GM18499 (cell line): ENCODE measurements around the gene TMEM208.

Experiments used
- ATAC-seq: cut with Tn5 transposase; IDR thresholded peaks from one replicate; pipeline ENCODE4 v1.9.1; 2021; ENCODE audit warnings: moderate number of reproducible peaks; ENCODE audit not compliant: insufficient read depth, unreplicated experiment

Gene TMEM208

DNA sequence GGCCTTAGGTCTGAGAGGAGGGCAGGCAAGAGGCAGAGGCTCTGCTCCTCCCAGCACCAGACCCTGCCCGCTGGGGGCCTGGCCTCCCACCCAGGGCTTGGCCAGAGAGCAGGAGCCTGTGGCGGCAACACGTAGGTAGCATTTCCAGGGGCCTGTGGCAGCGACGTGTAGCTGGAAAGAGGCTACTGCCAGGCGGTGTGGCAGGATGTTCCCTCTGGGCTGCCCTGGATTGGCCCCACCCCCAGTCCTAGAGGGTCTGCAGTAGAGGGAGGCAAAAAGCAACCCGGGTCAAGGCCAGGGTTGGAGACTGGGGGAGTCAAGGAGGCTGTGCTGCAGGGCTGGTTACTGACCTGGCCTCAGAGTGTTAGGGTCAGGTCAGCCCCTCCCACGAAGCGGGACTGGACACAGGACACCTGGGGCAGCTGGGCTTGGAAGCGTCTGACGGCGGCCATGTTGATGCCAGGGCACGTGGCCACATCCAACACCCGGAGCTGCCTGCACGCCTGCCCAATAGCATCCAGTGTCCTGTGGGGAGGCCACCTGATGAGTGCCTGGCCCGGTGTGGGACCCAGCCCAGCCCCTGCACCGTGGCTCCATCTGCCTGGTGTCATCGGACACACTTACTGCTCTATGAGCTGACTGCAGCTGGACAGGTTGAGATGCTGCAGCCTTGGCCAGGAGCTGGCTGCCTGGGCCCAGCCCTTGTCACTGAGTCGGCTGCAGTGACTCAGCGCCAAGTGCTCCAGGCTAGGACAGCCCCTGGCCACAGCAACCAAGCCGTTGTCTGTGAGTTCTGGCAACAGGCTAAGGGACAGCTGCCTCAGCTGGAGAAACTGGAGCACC is 19.5 kb upstream of the TMEM208 start:
- ATAC-seq = no peak

DNA sequence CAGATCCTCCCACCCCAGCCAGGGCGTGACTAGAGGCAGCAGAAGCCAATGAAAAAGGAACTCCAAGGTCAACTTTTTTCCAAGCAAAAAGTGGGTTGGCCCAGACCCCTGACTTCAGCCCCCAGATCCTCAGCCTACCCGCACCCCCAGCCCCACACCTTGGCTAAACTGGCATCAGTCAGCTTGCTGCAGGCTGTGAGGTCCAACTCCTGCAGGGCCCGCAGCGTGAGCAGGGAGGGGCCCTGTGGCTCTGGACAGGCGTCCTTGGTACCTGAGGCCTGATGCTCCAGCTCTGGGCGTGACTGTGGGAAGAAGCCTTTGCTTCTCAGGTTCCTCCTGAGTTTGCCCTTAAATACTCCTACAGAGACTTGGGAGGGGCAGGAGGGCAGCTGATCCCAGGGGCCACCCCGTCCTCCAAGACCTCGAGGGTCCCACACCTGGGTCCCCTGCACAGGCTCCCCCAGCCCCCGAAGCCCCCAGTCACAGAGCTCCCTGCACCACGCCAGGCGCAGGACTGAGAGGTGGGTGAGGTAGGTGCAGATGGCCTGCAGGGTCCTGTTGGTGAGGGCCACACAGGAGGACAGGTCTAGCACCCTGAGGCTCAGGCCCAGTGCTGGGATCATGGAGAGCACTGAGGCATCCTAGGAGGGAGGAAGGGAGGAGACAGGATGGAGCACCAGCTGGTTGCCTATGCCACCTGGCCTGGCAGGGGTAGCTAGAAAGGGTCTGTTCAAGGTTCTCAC is 18.6 kb upstream of the TMEM208 start:
- ATAC-seq = no peak

DNA sequence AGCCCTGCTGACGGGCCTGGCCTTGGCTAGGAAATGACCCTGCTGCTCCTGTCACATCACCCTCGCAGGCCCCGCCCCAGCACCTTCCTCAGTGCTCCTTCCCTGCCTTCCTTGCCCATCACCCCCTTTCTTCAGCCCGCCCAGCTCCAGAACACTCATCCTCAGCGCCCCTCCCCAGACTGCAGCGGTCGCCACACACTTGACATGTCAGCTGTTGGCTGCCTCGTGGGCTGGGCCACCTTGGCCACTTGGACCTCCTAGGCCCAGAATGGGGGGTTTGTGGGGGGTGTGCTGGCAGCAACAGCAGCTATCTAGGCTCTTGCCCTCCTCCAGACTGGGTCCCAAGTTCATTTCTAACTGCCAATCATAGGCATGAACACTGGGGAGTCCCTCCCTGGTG is 17.4 kb upstream of the TMEM208 start:
- no peak for ATAC-seq

DNA sequence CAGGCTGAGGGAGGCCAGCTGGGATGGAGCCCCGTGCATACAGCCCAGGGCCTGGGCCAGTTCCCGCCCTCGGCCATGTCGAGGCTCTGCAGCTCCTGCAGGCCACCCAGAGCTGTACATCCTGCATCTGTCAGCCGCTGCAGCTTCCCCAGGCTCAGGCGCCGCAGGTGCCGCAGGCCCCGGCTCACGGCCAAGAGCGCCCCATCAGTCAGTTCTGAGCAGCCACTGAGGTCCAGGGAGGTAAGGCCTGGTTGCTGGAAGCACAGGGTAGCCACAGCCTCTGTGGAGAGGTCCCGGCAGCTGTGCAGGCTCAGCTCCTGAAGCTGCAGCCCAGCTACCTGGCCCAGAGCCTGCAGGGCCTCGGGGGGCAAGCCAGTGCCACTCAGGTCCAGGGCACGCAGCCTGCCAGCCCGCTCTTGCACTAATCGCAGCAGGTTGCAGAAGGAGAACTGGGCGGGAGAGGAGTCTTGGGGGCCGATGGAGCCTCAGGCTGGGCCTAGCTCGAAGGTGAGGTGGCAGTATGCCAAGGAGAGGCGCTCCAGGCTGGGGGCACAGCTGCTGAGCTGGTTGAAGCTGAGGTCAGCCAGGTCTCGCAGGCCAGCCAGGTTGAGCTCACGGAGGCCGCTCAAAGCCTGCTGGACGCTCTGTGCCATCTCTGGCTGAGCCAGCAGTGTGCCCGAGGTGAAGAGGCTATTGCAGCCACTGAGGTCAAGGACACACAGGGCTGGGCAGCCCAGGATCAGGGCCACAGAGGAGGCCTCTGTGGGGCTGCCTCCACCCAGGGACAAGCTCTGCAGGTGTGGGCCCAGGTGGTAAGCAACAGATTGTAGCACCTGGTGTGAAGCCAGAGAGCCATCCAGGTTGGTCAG is 16.6 kb upstream of the TMEM208 start:
- no peak for ATAC-seq

DNA sequence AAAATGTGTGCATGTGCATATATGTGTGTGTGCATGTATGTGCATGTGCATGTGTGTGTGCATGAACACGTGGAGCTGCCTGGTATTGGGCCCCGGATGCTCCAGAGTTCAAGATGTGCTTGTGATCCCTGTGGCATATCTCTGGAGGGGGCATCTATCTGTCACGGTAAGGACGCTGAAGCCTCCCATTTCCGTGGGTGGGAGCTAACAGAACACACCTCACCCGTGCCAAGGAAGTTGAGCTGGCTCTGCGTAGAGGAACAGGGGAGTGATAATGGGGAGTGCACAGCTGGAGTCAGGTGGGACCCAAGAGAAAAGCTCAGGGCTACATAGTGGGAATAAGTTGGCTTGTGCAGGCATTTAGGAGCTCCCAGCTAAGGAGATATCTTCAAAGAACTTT is 15.3 kb upstream of the TMEM208 start:
- no peak for ATAC-seq

DNA sequence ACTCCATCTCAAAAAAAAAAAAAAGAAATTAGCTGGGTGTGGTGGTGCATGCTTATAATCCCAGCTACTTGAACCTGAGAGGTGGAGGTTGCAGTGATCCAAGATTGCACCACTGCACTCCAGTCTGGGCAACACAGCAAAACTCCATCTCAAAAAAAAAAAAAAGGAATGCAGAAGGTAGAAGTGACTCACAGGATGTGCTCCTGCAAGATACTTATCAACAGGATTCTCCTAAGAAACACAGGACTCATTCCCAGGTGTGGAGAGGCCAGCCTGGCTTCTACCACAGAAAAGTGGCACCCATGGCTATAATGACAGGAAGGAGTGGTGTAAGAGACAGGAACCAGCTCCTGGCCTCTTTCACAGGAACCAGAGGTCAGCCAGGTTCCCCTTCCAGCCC is 14.2 kb upstream of the TMEM208 start:
- ATAC-seq = no peak

DNA sequence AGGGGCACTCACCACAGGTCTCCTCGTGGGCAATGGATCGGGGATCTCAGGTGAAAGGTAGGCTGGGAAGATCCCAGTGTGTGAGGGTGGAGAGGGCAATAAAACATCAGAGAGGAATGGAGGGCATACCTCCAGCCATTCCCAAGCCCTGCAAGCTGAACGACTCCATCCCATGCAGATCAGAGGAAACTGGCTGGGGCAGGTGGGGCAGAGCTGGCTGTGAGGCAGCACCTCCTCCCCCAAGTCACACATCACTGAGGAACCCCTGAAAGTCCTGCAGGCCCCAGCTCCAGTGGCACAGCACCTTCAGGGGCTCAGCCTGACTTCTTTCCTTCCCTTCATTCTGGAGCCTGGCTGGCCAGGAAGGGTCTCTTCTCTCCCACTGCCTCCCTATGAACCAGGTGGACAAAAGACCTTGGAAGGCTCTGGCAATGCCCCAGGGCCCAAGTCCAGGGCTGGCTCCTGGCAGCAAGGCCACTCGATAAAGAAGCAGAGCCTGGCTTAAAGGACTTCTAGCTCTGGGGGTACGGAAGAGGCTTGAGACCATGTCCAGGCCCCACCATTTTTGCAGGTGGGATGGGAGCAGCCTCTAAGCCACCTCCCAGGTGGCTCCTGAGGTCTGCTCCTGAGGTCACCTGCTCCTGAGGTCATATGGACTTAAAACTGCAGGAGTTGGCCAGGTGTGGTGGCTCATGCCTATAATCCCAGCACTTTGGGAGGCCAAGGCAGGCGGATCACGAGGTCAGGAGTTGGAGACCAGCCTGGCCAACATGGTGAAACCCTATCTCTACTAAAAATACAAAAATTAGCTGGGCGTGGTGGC is 13.5 kb upstream of the TMEM208 start:
- ATAC-seq = no peak

DNA sequence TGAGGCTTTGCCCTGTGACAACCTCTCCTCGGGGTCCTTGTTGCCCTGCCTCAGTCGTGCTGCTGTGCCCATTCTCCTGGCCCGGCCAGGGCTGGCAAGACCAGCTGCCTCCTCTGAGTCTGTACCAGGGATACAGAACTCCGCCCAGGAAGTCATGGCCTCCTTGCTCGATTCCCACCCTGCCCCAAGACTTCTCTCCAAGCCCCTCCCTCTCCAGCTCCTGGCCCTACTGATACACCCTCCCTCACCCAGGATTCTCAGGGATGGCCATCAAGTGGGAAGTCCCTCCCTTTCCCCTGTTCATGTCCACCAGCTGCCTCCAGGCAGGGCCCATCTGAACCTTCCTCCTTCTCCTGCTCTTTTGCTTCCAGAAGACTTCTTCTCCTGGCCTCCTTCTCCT is 11.2 kb upstream of the TMEM208 start:
- no peak for ATAC-seq

DNA sequence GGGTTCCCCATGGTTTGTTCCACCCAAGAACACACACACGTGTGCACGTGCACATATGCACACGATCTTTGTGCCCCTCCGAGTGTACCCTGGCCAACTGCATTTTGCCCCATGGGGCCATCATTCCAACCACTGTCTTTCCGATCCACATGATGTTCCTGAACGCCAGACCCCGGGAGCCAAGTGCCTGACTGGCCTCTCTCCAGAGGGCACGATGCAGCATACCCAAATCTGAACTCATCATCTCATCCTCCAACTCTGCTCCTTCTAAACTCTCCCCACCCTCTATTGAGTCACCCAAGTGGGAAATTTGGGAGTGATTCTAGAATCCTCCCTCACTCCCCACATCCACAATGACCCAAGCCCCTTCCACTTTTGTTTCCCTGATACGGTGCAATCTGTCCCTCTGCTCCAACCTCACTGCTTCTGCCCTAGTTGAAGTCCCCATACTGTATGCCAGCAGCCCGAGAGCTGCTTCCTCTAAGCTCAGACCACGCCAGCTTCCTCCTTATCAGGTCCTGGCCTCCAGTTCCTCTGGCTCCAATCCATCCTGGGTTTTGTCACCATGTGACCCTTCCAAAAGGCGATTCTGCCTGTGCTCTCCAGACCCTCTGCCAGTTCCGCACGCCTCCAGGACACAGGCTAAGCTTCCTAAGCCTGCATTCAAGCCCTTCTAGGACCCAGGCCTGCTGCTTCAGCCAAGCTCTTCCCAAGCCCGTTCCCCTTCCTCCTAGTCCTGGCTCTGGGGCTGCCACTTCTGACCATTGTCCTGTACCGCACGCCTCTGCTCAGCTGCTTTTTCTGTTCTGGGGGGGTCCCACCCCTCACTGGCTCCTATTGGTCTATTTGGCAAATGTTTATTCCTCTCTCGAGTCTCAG is 10.1 kb upstream of the TMEM208 start:
- no peak for ATAC-seq

DNA sequence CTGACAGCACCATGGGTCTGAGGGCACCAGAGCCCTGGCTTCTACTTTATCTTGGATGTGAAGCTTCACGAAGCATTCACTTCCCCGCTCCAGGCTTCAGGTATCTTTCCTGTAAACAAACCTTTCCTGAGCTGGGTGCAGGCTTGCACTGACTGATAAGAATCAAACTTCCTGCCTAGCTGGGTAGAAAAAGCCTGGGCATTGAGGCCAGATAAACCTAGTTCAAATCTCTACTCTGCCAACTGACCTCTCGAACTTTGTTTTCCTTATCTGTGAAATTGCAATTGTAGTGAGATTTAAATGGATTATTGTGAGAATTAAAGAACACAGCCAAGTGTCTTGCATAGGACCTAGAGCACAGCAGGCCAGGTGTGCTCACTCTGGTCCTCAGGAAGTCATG is 2.9 kb upstream of the TMEM208 start:
- ATAC-seq = no peak

DNA sequence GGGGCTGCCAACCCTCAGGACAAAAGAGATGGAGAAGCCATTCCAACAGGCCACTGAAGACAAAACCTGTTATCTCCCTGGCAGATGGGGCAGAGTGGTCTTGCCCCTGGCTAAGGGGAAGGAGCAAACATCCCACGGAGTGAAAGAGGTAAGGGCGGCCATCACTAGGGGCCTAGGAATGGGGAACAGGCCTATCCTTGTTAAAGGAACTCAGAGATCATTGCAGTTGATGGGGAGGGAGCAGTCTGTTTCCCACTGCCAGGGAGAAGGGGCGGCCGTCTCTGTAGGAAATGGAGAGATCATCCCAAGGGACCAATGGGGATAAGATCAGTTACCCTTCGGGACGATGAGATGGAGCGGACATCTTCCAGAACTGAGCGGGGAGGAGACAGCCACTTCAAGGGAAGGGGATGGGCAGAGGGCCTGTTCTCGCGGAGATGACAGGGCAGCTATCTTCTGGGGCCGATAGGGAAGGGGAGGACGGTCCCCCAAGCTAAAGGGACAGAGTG is 581 bp upstream of the TMEM208 start:
- ATAC-seq = no peak

DNA sequence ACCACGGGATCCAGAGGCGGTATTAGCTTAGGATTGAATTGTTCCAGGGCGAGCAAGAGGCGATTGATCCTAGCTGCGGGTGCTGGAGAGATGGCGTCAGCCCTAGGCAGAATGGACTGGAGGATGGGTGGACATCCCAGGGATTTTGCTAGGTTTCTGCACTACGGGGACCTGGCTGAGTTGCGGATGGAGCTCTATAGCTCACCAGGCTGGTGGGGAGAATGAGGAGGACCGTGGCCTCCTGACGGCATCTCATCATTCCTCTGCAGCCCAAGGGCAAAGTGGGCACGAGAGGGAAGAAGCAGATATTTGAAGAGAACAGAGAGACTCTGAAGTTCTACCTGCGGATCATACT is 614 bp downstream of the TMEM208 start:
- no peak for ATAC-seq

DNA sequence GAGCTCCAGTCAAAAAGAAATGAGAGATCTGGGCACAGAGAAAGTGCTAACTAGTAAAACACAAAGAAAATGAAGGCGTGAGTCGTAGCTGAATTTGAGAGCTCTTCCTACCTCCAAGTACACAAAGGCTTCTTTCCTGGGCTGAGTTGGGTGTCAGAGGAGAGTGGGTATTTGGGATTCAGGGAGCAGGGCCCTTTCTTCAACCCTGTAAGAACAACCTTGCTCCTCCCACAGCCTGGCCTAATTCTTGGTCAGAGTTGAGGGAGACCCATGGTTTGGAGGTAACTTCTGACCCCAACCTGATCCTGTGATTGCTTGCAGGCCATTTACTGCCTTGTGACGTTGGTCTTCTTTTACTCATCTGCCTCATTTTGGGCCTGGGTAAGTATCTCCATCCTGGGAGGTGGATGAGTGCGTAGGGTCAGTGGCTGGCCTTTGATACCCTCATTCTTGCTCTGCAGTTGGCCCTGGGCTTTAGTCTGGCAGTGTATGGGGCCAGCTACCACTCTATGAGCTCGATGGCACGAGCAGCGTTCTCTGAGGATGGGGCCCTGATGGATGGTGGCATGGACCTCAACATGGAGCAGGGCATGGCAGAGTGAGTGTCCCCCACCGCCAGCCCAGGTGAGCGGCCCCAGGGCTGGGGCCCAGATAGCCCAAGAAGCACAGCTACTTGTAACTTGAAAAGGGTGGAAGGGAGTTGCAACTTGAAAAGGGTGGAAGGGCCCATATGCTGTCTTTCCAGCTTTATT is 1.3 kb downstream of the TMEM208 start:
- ATAC-seq = no peak

DNA sequence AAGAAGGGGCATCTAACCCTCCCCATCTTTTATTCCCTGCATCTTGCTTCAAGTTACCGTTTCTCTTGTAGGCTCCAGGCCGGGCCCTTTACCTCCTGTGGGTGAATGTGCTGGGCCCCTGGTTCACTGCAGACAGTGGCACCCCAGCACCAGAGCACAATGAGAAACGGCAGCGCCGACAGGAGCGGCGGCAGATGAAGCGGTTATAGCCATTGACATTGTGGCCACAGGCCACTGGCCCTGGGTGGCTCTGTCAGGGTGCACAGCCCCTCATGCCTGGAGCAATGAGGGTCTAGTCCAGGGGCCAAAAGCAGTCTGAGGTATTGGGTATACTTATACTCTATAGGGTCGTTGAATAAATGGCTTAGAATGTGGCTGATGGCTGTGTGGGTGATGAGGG is 2.0 kb downstream of the TMEM208 start:
- ATAC-seq = no peak

DNA sequence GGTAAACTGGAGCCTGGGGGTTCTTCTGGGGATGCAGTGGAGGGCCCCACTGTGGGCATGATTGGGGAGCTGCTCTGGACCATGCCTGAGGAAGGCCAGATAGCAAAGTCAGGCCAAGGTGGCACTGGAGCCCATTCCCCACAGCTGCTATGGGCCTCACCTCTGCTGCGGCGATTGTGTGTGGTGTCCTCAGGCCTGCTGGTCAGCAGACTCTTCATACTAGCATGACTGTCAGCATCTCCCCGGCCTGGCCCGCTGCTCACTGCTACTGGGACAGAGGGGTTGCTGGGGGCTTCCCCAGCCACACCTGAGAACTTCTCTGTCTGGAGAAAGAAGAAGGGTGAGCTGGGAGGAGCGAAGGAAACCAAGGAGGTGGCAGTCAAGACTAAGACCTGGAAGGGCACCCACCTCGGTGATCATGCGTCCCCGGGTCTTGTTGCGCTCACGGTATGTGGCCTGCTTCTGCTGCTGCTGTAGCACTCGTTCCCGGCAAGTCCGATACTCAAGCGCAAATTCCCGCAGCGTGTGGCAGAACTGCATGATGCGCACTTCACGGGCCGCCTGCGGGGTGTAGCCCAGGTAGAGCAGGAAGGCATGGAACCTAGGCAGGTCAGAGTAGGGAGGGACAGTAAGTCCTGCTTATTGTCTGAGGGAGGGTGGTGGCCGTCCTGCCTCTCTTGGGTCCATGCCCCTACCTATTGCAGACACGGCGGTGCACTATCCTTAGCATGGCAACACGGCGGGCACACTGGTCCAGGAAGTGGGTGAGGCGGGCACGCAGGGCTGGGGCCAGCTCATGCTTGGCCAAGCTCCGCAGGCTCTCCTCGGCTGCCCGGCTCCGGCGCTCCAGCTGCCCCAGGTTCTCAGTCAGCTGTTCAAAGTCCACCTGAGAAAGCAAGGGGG is 3.2 kb downstream of the TMEM208 start:
- no peak for ATAC-seq

DNA sequence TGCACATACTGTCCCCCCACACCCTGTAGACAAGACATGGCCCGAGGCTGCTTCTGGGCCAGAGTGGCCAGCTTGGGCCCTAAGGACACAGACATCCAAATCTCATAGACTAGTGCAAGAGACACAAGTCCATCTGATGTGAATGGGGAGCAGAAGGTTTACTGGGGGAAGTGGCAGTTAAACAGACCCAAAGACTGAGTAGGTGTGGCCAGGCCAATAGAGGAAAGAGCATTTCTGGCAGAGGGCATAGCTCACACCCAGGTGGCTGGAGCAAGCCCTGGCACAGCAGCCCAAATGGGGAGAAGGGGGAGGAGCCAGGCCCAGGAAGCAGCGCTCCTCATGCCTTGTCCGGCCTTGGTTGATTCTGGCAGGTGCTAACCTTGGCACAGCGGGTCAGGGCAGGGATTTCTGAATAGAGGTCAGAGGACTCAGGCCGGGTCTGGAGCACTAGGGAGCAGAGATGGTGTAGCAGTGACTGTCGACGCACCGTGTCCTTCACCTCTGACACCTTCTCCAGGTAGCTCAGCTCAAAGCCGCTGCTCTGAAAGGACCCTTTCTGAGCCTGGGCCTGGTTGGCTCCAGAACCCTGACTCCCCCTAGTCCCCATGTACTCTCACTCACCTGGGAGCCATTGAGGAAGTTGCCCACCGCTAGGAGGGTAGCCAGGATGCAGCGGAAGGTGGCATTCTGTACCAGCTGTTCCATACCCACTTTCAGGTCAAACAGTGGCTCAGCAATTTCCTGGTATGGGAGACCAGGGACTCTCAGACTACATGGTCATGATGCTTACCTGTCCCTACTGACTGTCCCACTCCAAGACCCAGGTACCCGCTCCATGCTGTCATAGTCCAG is 4.1 kb downstream of the TMEM208 start:
- ATAC-seq = no peak
